GM12872 (cell line): Measurements from ENCODE around the gene UBLCP1.

Source experiments
- TF ChIP-seq, protein P1 (sequence below): IDR thresholded peaks from 3 replicates; pipeline ENCODE4 v1.5.1; 2011; ENCODE audit warnings: low read depth, mild to moderate bottlenecking, low read length, moderate library complexity; ENCODE audit not compliant: insufficient read depth

Gene UBLCP1

GRCh38 chr5:159322180-159322579, 59.1 kb downstream of the UBLCP1 start:
- TF ChIP-seq, protein P1, sequence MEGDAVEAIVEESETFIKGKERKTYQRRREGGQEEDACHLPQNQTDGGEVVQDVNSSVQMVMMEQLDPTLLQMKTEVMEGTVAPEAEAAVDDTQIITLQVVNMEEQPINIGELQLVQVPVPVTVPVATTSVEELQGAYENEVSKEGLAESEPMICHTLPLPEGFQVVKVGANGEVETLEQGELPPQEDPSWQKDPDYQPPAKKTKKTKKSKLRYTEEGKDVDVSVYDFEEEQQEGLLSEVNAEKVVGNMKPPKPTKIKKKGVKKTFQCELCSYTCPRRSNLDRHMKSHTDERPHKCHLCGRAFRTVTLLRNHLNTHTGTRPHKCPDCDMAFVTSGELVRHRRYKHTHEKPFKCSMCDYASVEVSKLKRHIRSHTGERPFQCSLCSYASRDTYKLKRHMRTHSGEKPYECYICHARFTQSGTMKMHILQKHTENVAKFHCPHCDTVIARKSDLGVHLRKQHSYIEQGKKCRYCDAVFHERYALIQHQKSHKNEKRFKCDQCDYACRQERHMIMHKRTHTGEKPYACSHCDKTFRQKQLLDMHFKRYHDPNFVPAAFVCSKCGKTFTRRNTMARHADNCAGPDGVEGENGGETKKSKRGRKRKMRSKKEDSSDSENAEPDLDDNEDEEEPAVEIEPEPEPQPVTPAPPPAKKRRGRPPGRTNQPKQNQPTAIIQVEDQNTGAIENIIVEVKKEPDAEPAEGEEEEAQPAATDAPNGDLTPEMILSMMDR, result no peak

DNA sequence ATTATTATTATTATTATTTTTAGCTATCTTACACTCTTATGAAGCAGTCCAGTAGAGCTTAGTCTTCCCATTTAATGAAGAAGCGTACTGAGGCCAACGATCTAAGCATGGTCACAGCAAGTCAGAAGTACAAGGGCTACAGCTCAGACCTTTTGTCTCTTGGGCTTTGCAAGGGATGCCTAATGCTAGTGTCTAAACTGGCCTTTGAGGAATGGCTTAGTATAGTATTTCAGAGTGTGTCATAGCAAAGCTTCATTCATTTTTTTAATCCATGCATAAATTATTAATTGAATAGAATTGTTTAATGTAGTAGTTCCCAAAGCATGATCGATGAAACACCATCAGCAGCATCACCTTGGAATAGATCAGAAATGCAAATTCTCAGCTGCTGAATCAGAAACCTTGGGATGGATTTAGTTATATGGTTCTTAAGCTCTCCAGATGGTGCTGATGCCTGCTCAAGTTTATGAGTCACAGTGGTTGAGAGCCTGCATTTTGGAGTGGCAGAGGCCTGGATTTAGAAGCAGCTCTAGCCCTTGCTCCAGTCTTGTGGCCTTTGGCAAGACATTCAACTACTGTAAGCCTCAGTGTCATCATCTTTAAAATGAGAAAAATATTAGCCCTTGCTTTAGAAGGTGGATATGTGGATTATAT, 61.1 kb downstream of the UBLCP1 start:
- TF ChIP-seq, protein P1, result no peak

- TF ChIP-seq, protein P1, result no peak
Measured at GRCh38 chr5:159324986-159325385, 61.9 kb downstream of the UBLCP1 start.

- TF ChIP-seq, protein P1, result no peak
Measured at GRCh38 chr5:159330131-159330800, 67.2 kb downstream of the UBLCP1 start, which contains the start of gene IL12B. TSS of gene IL12B (minus strand) at chr5:159330487. CDS start at chr5:159326782, 3,705 bp downstream.

- TF ChIP-seq, protein P1, result peak; percentile 83
Measured at GRCh38 chr5:159331093-159331973, 68.2 kb downstream of the UBLCP1 start.

DNA sequence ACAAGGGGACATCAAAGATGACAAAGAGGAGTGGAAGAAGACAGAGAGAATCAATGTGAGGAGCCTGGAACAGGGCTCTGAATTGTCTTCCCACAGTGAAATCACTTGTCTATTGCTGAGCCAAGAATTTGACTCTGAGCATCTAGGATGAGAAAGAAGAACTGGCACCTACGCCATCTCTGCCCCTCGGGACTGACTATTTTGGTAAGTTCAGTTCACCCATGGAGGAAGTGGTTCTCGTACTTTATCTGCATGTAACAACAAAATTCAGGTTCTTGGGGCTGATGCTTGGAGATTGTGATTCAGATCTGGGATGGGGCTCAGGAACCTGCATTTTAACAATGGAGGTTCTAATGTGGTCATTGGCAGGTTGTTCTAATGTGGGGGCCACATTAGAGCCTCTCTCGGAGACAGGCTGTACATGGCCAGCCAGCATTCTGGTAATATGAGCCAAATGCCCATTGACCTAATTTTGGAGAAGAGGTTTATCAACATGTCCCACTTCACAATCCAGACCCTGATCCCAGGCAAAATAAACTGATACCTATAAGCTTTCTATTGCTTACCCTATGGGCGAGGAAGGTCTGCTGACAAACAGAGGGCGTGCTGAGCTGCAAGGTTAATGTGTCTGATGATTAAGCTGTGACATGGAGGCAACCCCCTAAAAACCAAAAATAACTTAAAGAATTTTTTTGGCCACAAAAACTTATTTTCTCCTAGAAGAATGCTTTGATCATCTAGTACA, 69.9 kb downstream of the UBLCP1 start:
- TF ChIP-seq, protein P1, result no peak
